ENCODE data around the gene TMEM81.

Gene TMEM81

DNA sequence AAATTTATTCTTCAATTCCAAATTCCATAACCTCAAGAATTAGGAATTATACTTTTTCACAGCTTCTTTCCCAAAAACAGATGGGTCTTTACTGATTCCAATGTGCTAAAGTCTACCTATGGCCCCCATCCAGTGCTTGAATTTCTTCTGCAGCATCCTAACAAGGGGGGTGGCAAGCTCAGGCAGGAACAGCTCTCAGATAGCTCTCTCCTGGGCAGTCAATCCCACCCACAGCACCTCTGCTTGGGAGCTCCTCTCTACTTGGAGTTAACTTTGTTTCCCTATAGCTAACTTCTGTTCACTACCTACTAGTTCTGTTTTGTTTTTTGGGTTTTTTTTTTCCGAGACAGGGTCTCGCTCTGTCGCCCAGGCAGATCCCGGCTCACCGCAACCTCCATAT is 25.5 kb upstream of the TMEM81 start:
- 93 to 96% methylated on average over 5 of the region's 5 CpGs for WGBS, 2 experiments
- peaks cover 29% of the 10 kb centered on the region for H3K36me3 ChIP-seq (ENCODE audit: control insufficient read depth, insufficient read depth, low read length)
- no peaks in the 10 kb centered on the region for H3K4me1 ChIP-seq (ENCODE audit: control insufficient read depth, insufficient read depth, low read length)
- no peaks in the 10 kb centered on the region for H3K27me3 ChIP-seq (ENCODE audit: control insufficient read depth, insufficient read depth, low read length, poor library complexity, severe bottlenecking)
- no peaks in the 10 kb centered on the region for H3K9me3 ChIP-seq (ENCODE audit: control insufficient read depth, low read length)
- H3K27ac ChIP-seq (ENCODE audit: insufficient read depth, low read depth, low read length, poor library complexity, severe bottlenecking): no peak overlapping the region
- no peak overlapping the region for H3K4me3 ChIP-seq (ENCODE audit: insufficient read depth, low read depth, low read length)

DNA sequence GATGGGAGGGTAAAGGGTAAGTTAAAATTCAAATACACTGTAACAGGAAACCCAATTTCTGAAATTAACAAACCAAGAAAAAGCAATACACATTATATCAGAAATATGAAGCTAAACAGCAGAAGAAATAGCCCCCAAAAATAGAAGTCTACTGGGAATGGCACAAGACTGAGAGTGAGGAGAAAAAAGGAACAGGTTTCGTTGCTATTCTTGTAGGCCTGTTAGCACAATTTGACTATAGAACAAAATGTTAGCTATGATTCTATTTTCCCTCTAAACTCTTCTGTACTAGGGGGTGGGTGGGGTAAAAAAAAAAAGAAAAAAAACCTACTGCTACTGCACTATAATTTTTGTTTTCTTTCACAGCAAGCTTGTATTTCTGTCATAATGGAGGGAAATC is 25.0 kb upstream of the TMEM81 start:
- 86 to 90% methylated on average over 1 of the region's 1 CpG for WGBS, 2 experiments
- Histone ChIP-seq H3K27me3 (ENCODE audit: control insufficient read depth, insufficient read depth, low read length, poor library complexity, severe bottlenecking) (no peaks in the 10 kb centered on the region), H3K9me3 (ENCODE audit: control insufficient read depth, low read length) (no peaks in the 10 kb centered on the region), H3K4me3 (ENCODE audit: insufficient read depth, low read depth, low read length) (no peak overlapping the region), H3K4me1 (ENCODE audit: control insufficient read depth, insufficient read depth, low read length) (no peaks in the 10 kb centered on the region), H3K27ac (ENCODE audit: insufficient read depth, low read depth, low read length, poor library complexity, severe bottlenecking) (no peak overlapping the region), H3K36me3 (ENCODE audit: control insufficient read depth, insufficient read depth, low read length) (peaks cover 28% of the 10 kb centered on the region)

DNA sequence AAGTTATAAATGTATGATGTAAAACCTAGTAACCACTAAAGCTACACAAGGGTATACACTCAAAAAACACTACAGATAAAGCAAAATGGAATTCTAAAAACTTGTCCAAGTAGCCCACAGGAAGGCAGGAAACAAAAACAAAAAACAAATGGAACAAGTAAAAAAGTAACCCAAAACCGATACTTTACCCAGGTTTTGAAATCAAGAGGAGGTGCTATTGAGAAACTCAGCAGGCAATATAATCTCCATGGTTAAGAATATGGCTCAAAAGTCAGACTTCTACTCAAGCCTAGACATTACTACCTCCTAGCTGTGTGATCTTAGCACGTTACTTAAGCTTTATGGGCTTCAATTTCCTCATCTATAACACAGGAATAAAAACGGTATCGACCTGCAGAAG is 24.2 kb upstream of the TMEM81 start:
- Histone ChIP-seq H3K4me3 (ENCODE audit: insufficient read depth, low read depth, low read length) (no peak overlapping the region), H3K27me3 (ENCODE audit: control insufficient read depth, insufficient read depth, low read length, poor library complexity, severe bottlenecking) (no peaks in the 10 kb centered on the region), H3K4me1 (ENCODE audit: control insufficient read depth, insufficient read depth, low read length) (no peaks in the 10 kb centered on the region), H3K9me3 (ENCODE audit: control insufficient read depth, low read length) (no peaks in the 10 kb centered on the region), H3K36me3 (ENCODE audit: control insufficient read depth, insufficient read depth, low read length) (peaks cover 30% of the 10 kb centered on the region), H3K27ac (ENCODE audit: insufficient read depth, low read depth, low read length, poor library complexity, severe bottlenecking) (no peak overlapping the region)
- 96 to 98% methylated on average over 4 of the region's 4 CpGs for WGBS, 2 experiments

GRCh38 chr1:205107327-205107726 is 23.1 kb upstream of the TMEM81 start:
- Histone ChIP-seq H3K9me3 (ENCODE audit: control insufficient read depth, low read length) (no peaks in the 10 kb centered on the region), H3K27ac (ENCODE audit: insufficient read depth, low read depth, low read length, poor library complexity, severe bottlenecking) (no peak overlapping the region), H3K4me3 (ENCODE audit: insufficient read depth, low read depth, low read length) (no peak overlapping the region), H3K27me3 (ENCODE audit: control insufficient read depth, insufficient read depth, low read length, poor library complexity, severe bottlenecking) (no peaks in the 10 kb centered on the region), H3K36me3 (ENCODE audit: control insufficient read depth, insufficient read depth, low read length) (peaks cover 27% of the 10 kb centered on the region), H3K4me1 (ENCODE audit: control insufficient read depth, insufficient read depth, low read length) (no peaks in the 10 kb centered on the region)
- 93 to 95% methylated on average over 4 of the region's 4 CpGs for WGBS, 2 experiments

DNA sequence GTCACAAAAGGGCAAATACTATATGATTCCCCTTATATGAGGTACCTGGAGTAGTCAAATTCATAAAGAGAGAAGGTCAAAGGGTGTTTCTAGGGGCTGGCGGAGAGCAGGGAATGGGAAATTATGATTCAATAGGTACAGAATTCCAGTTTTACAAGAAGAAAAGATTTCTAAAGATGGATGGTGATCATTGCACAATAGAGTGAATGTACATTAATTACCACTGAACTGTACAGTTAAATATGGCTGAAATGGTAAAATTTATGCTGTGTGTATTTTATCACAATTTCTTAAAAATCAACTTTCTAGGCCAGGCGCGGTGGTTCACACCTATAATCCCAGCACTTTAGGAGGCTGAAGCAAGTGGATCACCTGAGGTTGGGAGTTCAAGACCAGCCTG is 18.1 kb upstream of the TMEM81 start:
- H3K27me3 ChIP-seq (ENCODE audit: control insufficient read depth, insufficient read depth, low read length, poor library complexity, severe bottlenecking): no peaks in the 10 kb centered on the region
- peaks cover 61% of the 10 kb centered on the region for H3K36me3 ChIP-seq (ENCODE audit: control insufficient read depth, insufficient read depth, low read length)

DNA sequence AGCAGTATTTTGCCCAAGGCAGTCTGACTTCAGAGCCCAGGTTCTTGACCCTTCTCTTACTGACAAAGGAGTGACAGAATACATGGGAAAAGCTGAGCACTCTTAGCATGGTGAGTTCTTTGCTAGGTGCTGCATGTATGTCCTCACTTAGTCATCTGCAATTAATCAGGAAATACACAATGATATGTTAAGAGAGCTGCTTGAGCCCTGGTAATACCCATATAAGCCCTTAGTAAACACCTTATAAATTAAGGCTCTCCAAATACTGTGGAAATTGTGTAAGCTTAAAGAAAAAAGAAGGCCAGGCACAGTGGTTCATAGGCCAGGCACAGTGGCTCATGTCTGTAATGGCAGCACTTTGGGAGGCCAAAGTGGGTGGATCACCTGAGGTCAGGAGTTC is 14.0 kb upstream of the TMEM81 start:
- Histone ChIP-seq H3K4me1 (ENCODE audit: control insufficient read depth, insufficient read depth, low read length) (no peaks in the 10 kb centered on the region), H3K27ac (ENCODE audit: insufficient read depth, low read depth, low read length, poor library complexity, severe bottlenecking) (no peak overlapping the region), H3K36me3 (ENCODE audit: control insufficient read depth, insufficient read depth, low read length) (peaks cover 68% of the 10 kb centered on the region), H3K9me3 (ENCODE audit: control insufficient read depth, low read length) (no peaks in the 10 kb centered on the region), H3K4me3 (ENCODE audit: insufficient read depth, low read depth, low read length) (no peak overlapping the region), H3K27me3 (ENCODE audit: control insufficient read depth, insufficient read depth, low read length, poor library complexity, severe bottlenecking) (no peaks in the 10 kb centered on the region)

More for the DNA sequence above, 18.1 kb upstream of the TMEM81 start:
- H3K9me3 ChIP-seq (ENCODE audit: control insufficient read depth, low read length): no peaks in the 10 kb centered on the region
- no peak overlapping the region for H3K4me3 ChIP-seq (ENCODE audit: insufficient read depth, low read depth, low read length)
- no peak overlapping the region for H3K27ac ChIP-seq (ENCODE audit: insufficient read depth, low read depth, low read length, poor library complexity, severe bottlenecking)
- whole genome bisulfite sequencing, 2 experiments: 94 to 95% methylated on average over 3 of the region's 3 CpGs
- no peaks in the 10 kb centered on the region for H3K4me1 ChIP-seq (ENCODE audit: control insufficient read depth, insufficient read depth, low read length)

DNA sequence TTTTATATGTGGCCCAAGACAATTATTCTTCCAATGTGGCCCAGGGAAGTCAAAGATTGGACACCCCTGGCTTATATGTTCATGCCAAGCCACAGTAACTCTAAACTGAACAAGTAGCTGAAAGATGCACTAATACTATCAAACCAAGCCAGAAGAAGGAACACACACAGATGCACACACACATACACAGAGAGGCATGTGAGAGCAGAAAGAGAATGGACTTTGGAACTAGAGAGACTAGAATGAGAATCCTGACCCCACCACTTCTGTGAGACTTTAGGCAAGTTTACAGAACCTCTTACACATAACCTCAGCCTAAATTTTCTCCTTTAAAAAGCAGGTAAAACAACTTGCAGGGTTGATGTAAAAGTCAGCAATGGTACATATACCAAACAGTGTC is 11.2 kb upstream of the TMEM81 start:
- Histone ChIP-seq H3K9me3 (ENCODE audit: control insufficient read depth, low read length) (no peaks in the 10 kb centered on the region), H3K36me3 (ENCODE audit: control insufficient read depth, insufficient read depth, low read length) (peaks cover 62% of the 10 kb centered on the region), H3K27ac (ENCODE audit: insufficient read depth, low read depth, low read length, poor library complexity, severe bottlenecking) (no peak overlapping the region), H3K4me1 (ENCODE audit: control insufficient read depth, insufficient read depth, low read length) (no peaks in the 10 kb centered on the region), H3K4me3 (ENCODE audit: insufficient read depth, low read depth, low read length) (no peak overlapping the region), H3K27me3 (ENCODE audit: control insufficient read depth, insufficient read depth, low read length, poor library complexity, severe bottlenecking) (no peaks in the 10 kb centered on the region)

DNA sequence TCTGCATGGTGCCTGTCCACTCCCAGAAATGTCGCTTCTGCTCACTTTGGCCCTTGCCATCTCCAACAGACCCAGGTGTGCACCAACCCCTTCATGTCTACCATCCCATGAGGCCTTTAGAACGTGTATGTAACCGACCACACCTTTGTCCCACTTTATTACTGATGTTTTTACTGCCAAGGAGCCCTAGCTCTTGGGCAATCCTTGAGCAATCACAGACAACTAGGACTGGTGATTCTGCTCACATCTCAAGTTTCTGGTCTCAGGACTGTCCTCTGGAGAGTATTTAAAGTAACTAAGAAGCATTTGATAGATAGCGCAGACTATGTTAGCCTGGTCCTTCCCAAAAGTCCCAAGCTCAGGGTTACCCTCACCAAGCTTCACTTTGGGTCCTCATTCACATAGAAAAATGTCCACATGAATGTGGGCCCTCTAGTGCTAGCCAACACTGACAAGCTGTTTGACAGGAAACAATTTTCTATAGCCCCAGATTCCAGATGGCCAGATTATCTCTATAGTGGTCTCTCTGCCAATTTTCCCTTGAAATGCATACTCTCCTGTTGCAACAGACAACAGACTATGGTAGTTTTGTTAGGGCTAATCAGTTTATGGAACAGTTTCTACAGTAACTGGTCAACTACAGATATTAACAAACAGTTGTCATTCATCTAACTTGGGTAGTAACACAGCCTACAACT is 6.9 kb upstream of the TMEM81 start:
- no peak overlapping the region for H3K4me3 ChIP-seq (ENCODE audit: insufficient read depth, low read depth, low read length)
- H3K36me3 ChIP-seq (ENCODE audit: control insufficient read depth, insufficient read depth, low read length): peaks cover 54% of the 10 kb centered on the region
- H3K4me1 ChIP-seq (ENCODE audit: control insufficient read depth, insufficient read depth, low read length): no peaks in the 10 kb centered on the region
- H3K27me3 ChIP-seq (ENCODE audit: control insufficient read depth, insufficient read depth, low read length, poor library complexity, severe bottlenecking): no peaks in the 10 kb centered on the region
- H3K9me3 ChIP-seq (ENCODE audit: control insufficient read depth, low read length): no peaks in the 10 kb centered on the region
- no peak overlapping the region for H3K27ac ChIP-seq (ENCODE audit: insufficient read depth, low read depth, low read length, poor library complexity, severe bottlenecking)
- 95 to 97% methylated on average over 4 of the region's 4 CpGs for WGBS, 2 experiments

DNA sequence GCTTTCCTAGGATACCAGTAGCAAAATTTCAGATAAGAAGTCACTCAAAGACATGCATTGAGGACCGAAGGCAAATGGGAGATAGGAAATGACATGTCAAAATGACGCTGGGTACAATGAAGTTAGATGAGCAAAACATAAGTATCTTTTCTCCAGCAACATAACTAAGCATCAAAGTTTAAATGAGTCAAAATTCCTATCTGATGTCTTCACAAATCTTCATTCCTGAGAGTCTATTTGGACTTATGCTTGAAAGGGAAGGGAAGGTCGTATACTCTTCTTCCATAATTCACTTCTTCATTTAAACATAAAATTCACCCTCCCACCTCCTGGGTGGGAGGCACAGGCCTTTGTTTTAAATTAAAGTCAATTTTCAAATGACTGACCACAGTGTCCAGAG is 4.1 kb upstream of the TMEM81 start:
- Histone ChIP-seq H3K27me3 (ENCODE audit: control insufficient read depth, insufficient read depth, low read length, poor library complexity, severe bottlenecking) (no peaks in the 10 kb centered on the region), H3K9me3 (ENCODE audit: control insufficient read depth, low read length) (no peaks in the 10 kb centered on the region), H3K4me3 (ENCODE audit: insufficient read depth, low read depth, low read length) (no peak overlapping the region), H3K4me1 (ENCODE audit: control insufficient read depth, insufficient read depth, low read length) (no peaks in the 10 kb centered on the region), H3K27ac (ENCODE audit: insufficient read depth, low read depth, low read length, poor library complexity, severe bottlenecking) (no peak overlapping the region), H3K36me3 (ENCODE audit: control insufficient read depth, insufficient read depth, low read length) (peaks cover 34% of the 10 kb centered on the region)
- WGBS, 2 experiments: 90 to 100% methylated on average over 1 to 2 of the region's 3 CpGs

DNA sequence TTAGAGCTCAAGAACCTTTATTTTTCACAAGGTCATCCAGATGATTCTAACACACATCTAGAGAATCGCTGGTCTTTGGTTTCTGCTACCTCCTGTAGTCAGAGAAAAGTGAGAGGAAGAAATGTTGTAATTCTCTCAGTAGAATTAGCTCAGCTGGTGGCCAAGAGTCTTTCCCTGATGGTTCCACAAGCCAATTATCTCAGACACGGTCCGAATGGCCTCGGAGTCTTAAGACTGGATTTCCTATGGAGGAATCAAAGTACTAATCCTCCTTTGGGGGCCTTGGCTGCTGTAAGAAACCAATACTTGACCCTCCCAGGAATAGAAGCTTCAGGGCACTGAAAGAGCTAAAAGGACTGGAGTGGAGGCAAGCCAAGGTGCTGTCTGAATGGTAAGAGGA is 1.8 kb downstream of the TMEM81 start:
- H3K27me3 ChIP-seq (ENCODE audit: control insufficient read depth, insufficient read depth, low read length, poor library complexity, severe bottlenecking): no peaks in the 10 kb centered on the region
- no peaks in the 10 kb centered on the region for H3K9me3 ChIP-seq (ENCODE audit: control insufficient read depth, low read length)
- H3K4me3 ChIP-seq (ENCODE audit: insufficient read depth, low read depth, low read length): no peak overlapping the region
- WGBS, 2 experiments: 36 to 47% methylated on average over 4 of the region's 4 CpGs
- peaks cover 11% of the 10 kb centered on the region for H3K36me3 ChIP-seq (ENCODE audit: control insufficient read depth, insufficient read depth, low read length)
- no peak overlapping the region for H3K27ac ChIP-seq (ENCODE audit: insufficient read depth, low read depth, low read length, poor library complexity, severe bottlenecking)
- H3K4me1 ChIP-seq (ENCODE audit: control insufficient read depth, insufficient read depth, low read length): peaks cover 5% of the 10 kb centered on the region

DNA sequence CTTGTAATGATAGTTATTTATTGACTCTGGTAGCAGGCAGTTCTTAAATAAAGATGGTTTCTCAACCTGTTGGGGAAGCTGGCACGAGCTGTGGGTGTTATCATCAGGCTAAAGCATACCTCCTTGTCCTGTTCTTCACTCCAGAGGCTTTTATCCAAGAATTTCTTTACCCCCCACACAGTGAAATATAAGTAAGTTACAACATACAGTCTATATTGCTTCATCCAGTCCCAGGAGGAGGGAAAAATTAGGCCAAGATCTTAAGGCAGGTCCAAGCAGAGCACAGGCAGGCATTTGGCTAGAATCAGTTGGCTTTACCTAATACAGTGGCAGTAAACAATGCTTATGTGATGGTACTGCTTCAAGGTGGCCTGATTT is 6.3 kb downstream of the TMEM81 start:
- no peak overlapping the region for H3K27ac ChIP-seq (ENCODE audit: insufficient read depth, low read depth, low read length, poor library complexity, severe bottlenecking)
- H3K27me3 ChIP-seq (ENCODE audit: control insufficient read depth, insufficient read depth, low read length, poor library complexity, severe bottlenecking): no peaks in the 10 kb centered on the region
- H3K36me3 ChIP-seq (ENCODE audit: control insufficient read depth, insufficient read depth, low read length): no peaks in the 10 kb centered on the region
- no peaks in the 10 kb centered on the region for H3K9me3 ChIP-seq (ENCODE audit: control insufficient read depth, low read length)
- H3K4me3 ChIP-seq (ENCODE audit: insufficient read depth, low read depth, low read length): no peak overlapping the region
- 100% methylated on average over 1 of the region's 1 CpG for WGBS, 2 experiments
- H3K4me1 ChIP-seq (ENCODE audit: control insufficient read depth, insufficient read depth, low read length): peaks cover 4% of the 10 kb centered on the region

All from ectodermal cell (in vitro differentiated cells).